DOHH2 (cell line): ENCODE results near the gene TRIM63.
"Not testable (repeated sequence)": the region's sequence is repeated elsewhere in the genome, so short reads cannot be mapped to it uniquely, and the experiment has no call there.

Experiments used
- H3F3A ChIP-seq: fragments of 200-600 bp; sonication (generic), shearing (Covaris generic); 2 replicates; pipeline ENCODE4 v1.6.0; 2016; ENCODE audit warnings: antibody characterized with exemption, mild to moderate bottlenecking; ENCODE audit not compliant: control insufficient read depth, insufficient read depth
- H3K27ac ChIP-seq: fragments of 200-600 bp; sonication (generic); 2 replicates; pipeline ENCODE4 v1.5.1; 2014; ENCODE audit warnings: low read depth, mild to moderate bottlenecking, low read length, moderate library complexity
- H3K27me3 ChIP-seq: fragments of 200-600 bp; sonication (generic); 2 replicates; pipeline ENCODE4 v1.6.1; 2014; ENCODE audit warnings: mild to moderate bottlenecking, low read length, mixed read lengths; ENCODE audit not compliant: control insufficient read depth
- H3K36me3 ChIP-seq: fragments of 200-600 bp; sonication (generic); 2 replicates; pipeline ENCODE4 v1.6.1; 2014; ENCODE audit warnings: mild to moderate bottlenecking, low read length, moderate library complexity, mixed read lengths; ENCODE audit not compliant: control insufficient read depth
- H3K4me1 ChIP-seq: fragments of 200-600 bp; sonication (generic); 2 replicates; pipeline ENCODE4 v1.6.1; 2014; ENCODE audit warnings: mild to moderate bottlenecking, low read length, mixed read lengths; ENCODE audit not compliant: control insufficient read depth
- H3K4me2 ChIP-seq: fragments of 200-600 bp; sonication (generic); 2 replicates; pipeline ENCODE4 v1.6.0; 2014; ENCODE audit warnings: mild to moderate bottlenecking, low read length, moderate library complexity
- H3K4me3 ChIP-seq: fragments of 200-600 bp; sonication (generic); 2 replicates; pipeline ENCODE4 v1.5.1; 2014; ENCODE audit warnings: mild to moderate bottlenecking, low read length, mixed read lengths
- H3K79me2 ChIP-seq: fragments of 200-600 bp; sonication (generic); 2 replicates; pipeline ENCODE4 v1.6.1; 2014; ENCODE audit warnings: mild to moderate bottlenecking, low read length, mixed read lengths; ENCODE audit not compliant: control insufficient read depth
- H3K9me2 ChIP-seq: fragments of 200-600 bp; sonication (generic); replicated peaks from 2 replicates; pipeline ENCODE4 v1.6.1; 2014; ENCODE audit warnings: mild to moderate bottlenecking, low read length, mixed read lengths; ENCODE audit not compliant: control insufficient read depth
- H3K9me3 ChIP-seq: fragments of 200-600 bp; sonication (generic); 2 replicates; pipeline ENCODE4 v1.6.1; 2014; ENCODE audit warnings: antibody characterized with exemption, low read length, mixed read lengths; ENCODE audit not compliant: control insufficient read depth, insufficient read depth
- H4K20me1 ChIP-seq: fragments of 200-600 bp; sonication (generic); 2 replicates; pipeline ENCODE4 v1.6.0; 2014; ENCODE audit warnings: low read depth, mild to moderate bottlenecking, antibody characterized with exemption, low read length, moderate library complexity; ENCODE audit not compliant: control insufficient read depth, insufficient read depth
- CTCF ChIP-seq: fragments of 200-600 bp; sonication (generic); IDR thresholded peaks from one replicate; pipeline ENCODE4 v1.5.1; 2014; ENCODE audit warnings: antibody characterized with exemption, mild to moderate bottlenecking, low read depth, low read length; ENCODE audit not compliant: poor library complexity, severe bottlenecking
- EZH2phosphoT487 ChIP-seq: fragments of 200-600 bp; sonication (generic); IDR thresholded peaks from 2 replicates; pipeline ENCODE4 v1.6.1; 2017; ENCODE audit warnings: borderline replicate concordance, mild to moderate bottlenecking, antibody characterized with exemption, low read length, moderate library complexity, mixed read lengths

Gene TRIM63

GRCh38 chr1:26094677-26095383, 27.4 kb upstream of the TRIM63 start:
- Histone ChIP-seq H3K9me3 (no peaks in the 10 kb centered on the region), H3K4me3 (no peak overlapping the region), H3K9me2 (no peaks in the 10 kb centered on the region), H3K27me3 (peaks cover 16% of the 10 kb centered on the region), H3K36me3 (no peaks in the 10 kb centered on the region), H3K4me1 (no peaks in the 10 kb centered on the region), H3K79me2 (no peaks in the 10 kb centered on the region), H3K4me2 (no peak overlapping the region), H3F3A (no peaks in the 10 kb centered on the region), H3K27ac (no peak overlapping the region), H4K20me1 (no peaks in the 10 kb centered on the region)
- TF ChIP-seq EZH2phosphoT487 = no peak
- TF ChIP-seq CTCF = no peak

DNA sequence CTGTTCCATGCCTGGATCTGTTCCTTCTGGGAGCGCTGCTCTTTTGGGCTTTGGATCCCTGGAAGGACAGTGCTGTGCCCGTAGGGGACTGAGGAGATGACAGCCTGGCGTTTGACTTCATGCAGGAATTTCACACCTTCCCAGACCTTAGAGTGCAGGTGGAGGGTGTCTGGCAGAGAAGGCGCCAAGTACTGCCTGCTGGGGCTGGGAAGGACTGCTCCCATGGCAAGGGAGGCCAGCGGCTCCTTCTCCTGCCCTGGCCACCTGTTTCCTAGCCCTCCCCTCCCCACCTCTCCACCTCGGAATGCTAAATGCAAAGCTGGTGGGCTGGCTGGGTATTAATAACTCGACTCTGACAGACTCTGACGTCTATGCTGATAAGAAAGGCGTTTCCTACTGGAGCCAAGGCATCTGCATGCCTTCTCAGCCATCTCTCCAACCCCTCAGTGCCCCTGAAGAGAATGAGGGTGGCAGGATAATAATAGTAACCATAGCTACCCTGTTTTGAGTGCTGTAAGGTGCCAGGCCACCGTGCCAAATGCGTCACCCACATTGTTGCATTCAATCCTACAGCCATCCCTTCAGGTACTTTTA, 26.7 kb upstream of the TRIM63 start:
- TF ChIP-seq EZH2phosphoT487 = no peak
- TF ChIP-seq CTCF = no peak
- no peak overlapping the region for H3K4me2 ChIP-seq
- H3K27ac ChIP-seq = no peak overlapping the region

DNA sequence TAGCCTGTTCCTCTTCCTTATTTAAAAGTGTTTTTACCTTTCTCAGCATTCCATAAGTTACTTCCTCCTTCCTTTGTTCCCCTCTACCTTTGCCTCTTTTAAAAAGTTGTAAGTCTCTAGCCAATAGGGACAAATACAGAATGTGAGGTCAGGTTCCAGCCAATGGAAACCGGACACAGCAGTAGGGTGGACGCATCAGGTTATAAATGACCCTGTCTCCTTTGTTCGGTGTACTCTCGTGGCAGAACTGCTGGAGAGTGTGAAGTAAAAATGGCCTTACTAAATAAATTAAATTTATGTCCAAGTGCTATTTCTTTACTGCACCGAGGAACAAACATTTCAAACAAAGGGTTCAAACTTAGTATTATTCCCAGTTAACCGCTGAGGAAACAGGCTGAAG, 26.1 kb upstream of the TRIM63 start:
- not testable (repeated sequence) for H3K9me3 ChIP-seq, H3K4me1 ChIP-seq, H3K27ac ChIP-seq, H3K4me2 ChIP-seq, H3K9me2 ChIP-seq, H3F3A ChIP-seq, H4K20me1 ChIP-seq, H3K79me2 ChIP-seq, H3K4me3 ChIP-seq, H3K36me3 ChIP-seq
- peaks cover 16% of the 10 kb centered on the region for H3K27me3 ChIP-seq

More for the DNA sequence above, 26.7 kb upstream of the TRIM63 start:
- no peaks in the 10 kb centered on the region for H4K20me1 ChIP-seq
- H3K9me2 ChIP-seq = no peaks in the 10 kb centered on the region
- no peaks in the 10 kb centered on the region for H3K4me1 ChIP-seq
- H3K9me3 ChIP-seq = no peaks in the 10 kb centered on the region
- H3K27me3 ChIP-seq = peaks cover 16% of the 10 kb centered on the region
- H3K79me2 ChIP-seq = no peaks in the 10 kb centered on the region
- no peaks in the 10 kb centered on the region for H3K36me3 ChIP-seq
- H3K4me3 ChIP-seq = no peak overlapping the region
- H3F3A ChIP-seq = no peaks in the 10 kb centered on the region

- H3K4me3 ChIP-seq = no peak overlapping the region
- H3K79me2 ChIP-seq = no peaks in the 10 kb centered on the region
- H3F3A ChIP-seq = no peaks in the 10 kb centered on the region
- H3K9me3 ChIP-seq = no peaks in the 10 kb centered on the region
- H3K4me1 ChIP-seq = no peaks in the 10 kb centered on the region
- no peaks in the 10 kb centered on the region for H3K9me2 ChIP-seq
- TF ChIP-seq CTCF (no peak), EZH2phosphoT487 (no peak)
- peaks cover 9% of the 10 kb centered on the region for H3K27me3 ChIP-seq
- H3K4me2 ChIP-seq = no peak overlapping the region
- H3K36me3 ChIP-seq = no peaks in the 10 kb centered on the region
- H3K27ac ChIP-seq = no peak overlapping the region
- H4K20me1 ChIP-seq = no peaks in the 10 kb centered on the region
Measured at GRCh38 chr1:26092422-26092821, 25.0 kb upstream of the TRIM63 start.
